ENCODE measurements around the gene EDIL3.
A peak's percentile ranks its signal among the peaks of the same experiment; 100 is the strongest.

EDIL3 gene

DNA sequence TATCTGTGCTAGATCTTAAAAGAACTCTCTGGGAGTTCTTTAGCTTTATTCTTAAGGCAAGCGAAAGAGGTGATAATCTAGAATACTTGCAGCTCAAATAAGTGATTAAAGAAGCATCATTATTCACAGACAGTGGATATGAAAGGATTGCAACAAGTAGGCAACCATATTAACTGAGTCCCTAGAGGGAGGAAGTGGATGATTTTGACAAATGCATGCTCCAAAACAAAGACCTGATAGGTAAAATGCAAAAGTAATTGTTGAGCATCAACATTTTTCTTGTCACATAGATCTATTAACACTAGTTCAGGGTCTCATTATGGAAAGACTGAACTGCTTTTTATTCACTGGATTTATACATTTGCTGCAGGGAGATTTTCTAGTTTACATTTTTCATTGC is 109.1 kb downstream of the EDIL3 start:
- no peak overlapping the region for H2AK5ac ChIP-seq (ENCODE audit: low read length, severe bottlenecking)
- H3K9ac ChIP-seq (ENCODE audit: low read length), result no peak overlapping the region
- no peaks in the 10 kb centered on the region for H3K9me3 ChIP-seq (ENCODE audit: control insufficient read depth, low read length)
- no peak overlapping the region for H3K23ac ChIP-seq (ENCODE audit: low read length in 2 of 2)
- no peak overlapping the region for H4K91ac ChIP-seq (ENCODE audit: low read length)
- no peak overlapping the region for H2BK120ac ChIP-seq (ENCODE audit: low read depth, low read length)
- H2BK15ac ChIP-seq (ENCODE audit: low read depth, poor library complexity, severe bottlenecking), result no peak overlapping the region
- H3K4me1 ChIP-seq (ENCODE audit: control insufficient read depth, insufficient read depth, low read depth, low read length), result no peaks in the 10 kb centered on the region
- H2BK5ac ChIP-seq (ENCODE audit: low read depth, low read length, poor library complexity, severe bottlenecking), result no peak overlapping the region
- H3K4me2 ChIP-seq (ENCODE audit: low read length, poor library complexity, severe bottlenecking), result no peak overlapping the region
- no peak overlapping the region for H2AFZ ChIP-seq (ENCODE audit: low read depth, low read length)
- no peak overlapping the region for H3K27ac ChIP-seq (ENCODE audit: low read length, poor library complexity, severe bottlenecking)
- no peak overlapping the region for H3K18ac ChIP-seq (ENCODE audit: low read depth in 1 of 2, low read length in 2 of 2)
- no peak overlapping the region for H3K14ac ChIP-seq (ENCODE audit: low read length in 2 of 2)
- no peak overlapping the region for H2BK12ac ChIP-seq (ENCODE audit: low read length in 2 of 2)
- 100% methylated on average over 1 of the region's 1 CpG for whole genome bisulfite sequencing
- H3K27me3 ChIP-seq (ENCODE audit: control insufficient read depth in 1 of 2, insufficient read depth in 1 of 2, low read length in 2 of 2), result no peaks in the 10 kb centered on the region
- H3K79me1 ChIP-seq (replicated peaks; ENCODE audit: low read length, poor library complexity, severe bottlenecking), result peaks cover 18% of the 10 kb centered on the region
- H3K36me3 ChIP-seq (ENCODE audit: control insufficient read depth in 1 of 2, insufficient read depth in 2 of 2, low read depth in 1 of 2, low read length in 2 of 2), result no peaks in the 10 kb centered on the region
- H3K4me3 ChIP-seq (ENCODE audit: insufficient read depth in 1 of 2, low read depth in 1 of 2, low read length in 2 of 2), result no peak overlapping the region
- no peak overlapping the region for H4K8ac ChIP-seq (ENCODE audit: low read length)
- H3K4ac ChIP-seq (ENCODE audit: low read depth in 1 of 2, low read length in 2 of 2), result no peak overlapping the region
- DNase-seq, result no peak

DNA sequence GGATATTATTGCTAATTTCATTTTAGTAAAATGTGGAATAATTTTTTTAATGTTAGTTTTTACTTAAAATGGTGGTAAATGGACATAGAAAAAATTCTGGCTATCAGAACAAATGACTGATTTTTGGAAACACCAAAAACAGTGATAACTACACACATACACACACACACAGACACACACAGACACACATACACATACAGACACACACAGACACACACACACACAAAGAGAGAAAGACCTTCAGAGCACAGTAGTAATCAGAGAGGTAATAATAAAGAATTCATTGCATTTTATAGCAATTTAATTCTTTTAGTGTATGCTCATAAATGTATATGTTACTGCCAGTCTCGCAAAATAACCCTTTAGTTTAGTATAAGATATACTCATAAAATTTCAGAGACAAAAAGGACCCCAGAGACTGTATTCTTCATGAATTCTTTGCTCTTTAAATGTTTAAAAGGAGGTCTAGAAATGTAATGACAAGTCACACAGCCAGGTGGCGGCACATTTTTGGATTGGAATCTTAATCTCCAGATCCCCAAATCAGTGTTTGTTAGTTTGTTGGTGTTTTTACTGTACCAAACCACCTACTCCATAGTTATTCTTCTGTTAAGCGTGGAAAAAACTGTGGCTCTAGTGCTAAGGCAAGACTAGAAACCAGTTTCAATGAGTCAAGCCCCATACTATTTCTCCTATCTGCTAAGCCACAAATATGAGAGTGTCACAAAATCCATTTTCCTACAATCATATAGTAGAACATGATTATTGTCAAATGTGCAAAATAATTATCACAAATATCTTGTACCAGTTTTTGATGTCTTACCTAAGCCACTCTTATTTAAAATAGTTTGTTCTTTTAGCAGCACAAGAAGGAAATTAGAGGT is 109.9 kb downstream of the EDIL3 start:
- Histone ChIP-seq H3K9ac (ENCODE audit: low read length) (no peak overlapping the region), H3K36me3 (ENCODE audit: control insufficient read depth in 1 of 2, insufficient read depth in 2 of 2, low read depth in 1 of 2, low read length in 2 of 2) (no peaks in the 10 kb centered on the region)

DNA sequence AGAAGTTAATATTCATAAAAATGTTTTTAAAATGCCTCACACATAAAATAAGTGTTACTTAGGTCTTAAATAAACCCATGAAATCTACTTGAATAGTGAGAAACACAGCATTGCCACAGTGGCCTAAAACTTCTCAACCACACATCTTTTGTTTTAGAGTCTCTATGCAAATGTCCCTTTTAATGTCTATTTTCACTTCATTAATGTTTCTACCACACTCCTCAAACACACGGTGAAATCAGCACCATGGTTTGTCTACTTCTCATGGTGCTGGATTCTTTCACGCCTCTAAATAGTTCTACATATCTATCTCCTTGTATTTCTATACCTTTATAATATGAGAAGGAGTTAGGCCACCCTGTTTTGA is 111.2 kb downstream of the EDIL3 start:
- Histone ChIP-seq H3K4me1 (ENCODE audit: control insufficient read depth, insufficient read depth, low read depth, low read length) (no peaks in the 10 kb centered on the region), H3K27ac (ENCODE audit: low read length, poor library complexity, severe bottlenecking) (no peak overlapping the region), H2BK15ac (ENCODE audit: low read depth, poor library complexity, severe bottlenecking) (no peak overlapping the region), H2AK5ac (ENCODE audit: low read length, severe bottlenecking) (no peak overlapping the region), H3K79me1 (replicated peaks; ENCODE audit: low read length, poor library complexity, severe bottlenecking) (peaks cover 10% of the 10 kb centered on the region), H3K14ac (ENCODE audit: low read length in 2 of 2) (no peak overlapping the region), H4K91ac (ENCODE audit: low read length) (no peak overlapping the region), H4K8ac (ENCODE audit: low read length) (no peak overlapping the region), H2BK12ac (ENCODE audit: low read length in 2 of 2) (no peak overlapping the region), H3K9ac (ENCODE audit: low read length) (no peak overlapping the region), H3K9me3 (ENCODE audit: control insufficient read depth, low read length) (no peaks in the 10 kb centered on the region), H3K4me2 (ENCODE audit: low read length, poor library complexity, severe bottlenecking) (no peak overlapping the region), H3K23ac (ENCODE audit: low read length in 2 of 2) (no peak overlapping the region), H3K36me3 (ENCODE audit: control insufficient read depth in 1 of 2, insufficient read depth in 2 of 2, low read depth in 1 of 2, low read length in 2 of 2) (no peaks in the 10 kb centered on the region), H3K4me3 (ENCODE audit: insufficient read depth in 1 of 2, low read depth in 1 of 2, low read length in 2 of 2) (no peak overlapping the region), H2BK120ac (ENCODE audit: low read depth, low read length) (no peak overlapping the region), H2BK5ac (ENCODE audit: low read depth, low read length, poor library complexity, severe bottlenecking) (no peak overlapping the region), H3K18ac (ENCODE audit: low read depth in 1 of 2, low read length in 2 of 2) (no peak overlapping the region), H3K27me3 (ENCODE audit: control insufficient read depth in 1 of 2, insufficient read depth in 1 of 2, low read length in 2 of 2) (no peaks in the 10 kb centered on the region), H3K4ac (ENCODE audit: low read depth in 1 of 2, low read length in 2 of 2) (no peak overlapping the region), H2AFZ (ENCODE audit: low read depth, low read length) (no peak overlapping the region)
- no peak for DNase-seq
- 67% methylated on average over 1 of the region's 2 CpGs for WGBS

More for the DNA sequence above, 109.9 kb downstream of the EDIL3 start:
- Histone ChIP-seq H2BK15ac (ENCODE audit: low read depth, poor library complexity, severe bottlenecking) (no peak overlapping the region), H3K4ac (ENCODE audit: low read depth in 1 of 2, low read length in 2 of 2) (no peak overlapping the region), H3K4me3 (ENCODE audit: insufficient read depth in 1 of 2, low read depth in 1 of 2, low read length in 2 of 2) (no peak overlapping the region), H3K4me1 (ENCODE audit: control insufficient read depth, insufficient read depth, low read depth, low read length) (no peaks in the 10 kb centered on the region), H4K91ac (ENCODE audit: low read length) (no peak overlapping the region), H3K4me2 (ENCODE audit: low read length, poor library complexity, severe bottlenecking) (no peak overlapping the region), H3K9me3 (ENCODE audit: control insufficient read depth, low read length) (no peaks in the 10 kb centered on the region), H3K18ac (ENCODE audit: low read depth in 1 of 2, low read length in 2 of 2) (no peak overlapping the region), H4K8ac (ENCODE audit: low read length) (no peak overlapping the region), H2BK12ac (ENCODE audit: low read length in 2 of 2) (no peak overlapping the region), H2BK5ac (ENCODE audit: low read depth, low read length, poor library complexity, severe bottlenecking) (no peak overlapping the region), H3K23ac (ENCODE audit: low read length in 2 of 2) (no peak overlapping the region), H3K27me3 (ENCODE audit: control insufficient read depth in 1 of 2, insufficient read depth in 1 of 2, low read length in 2 of 2) (no peaks in the 10 kb centered on the region), H3K14ac (ENCODE audit: low read length in 2 of 2) (no peak overlapping the region), H3K27ac (ENCODE audit: low read length, poor library complexity, severe bottlenecking) (no peak overlapping the region), H2AK5ac (ENCODE audit: low read length, severe bottlenecking) (no peak overlapping the region), H2AFZ (ENCODE audit: low read depth, low read length) (no peak overlapping the region), H2BK120ac (ENCODE audit: low read depth, low read length) (no peak overlapping the region), H3K79me1 (replicated peaks; ENCODE audit: low read length, poor library complexity, severe bottlenecking) (peaks cover 15% of the 10 kb centered on the region)
- DNase-seq, result peak; percentile 39
- WGBS, result 100% methylated on average over 1 of the region's 3 CpGs

DNA sequence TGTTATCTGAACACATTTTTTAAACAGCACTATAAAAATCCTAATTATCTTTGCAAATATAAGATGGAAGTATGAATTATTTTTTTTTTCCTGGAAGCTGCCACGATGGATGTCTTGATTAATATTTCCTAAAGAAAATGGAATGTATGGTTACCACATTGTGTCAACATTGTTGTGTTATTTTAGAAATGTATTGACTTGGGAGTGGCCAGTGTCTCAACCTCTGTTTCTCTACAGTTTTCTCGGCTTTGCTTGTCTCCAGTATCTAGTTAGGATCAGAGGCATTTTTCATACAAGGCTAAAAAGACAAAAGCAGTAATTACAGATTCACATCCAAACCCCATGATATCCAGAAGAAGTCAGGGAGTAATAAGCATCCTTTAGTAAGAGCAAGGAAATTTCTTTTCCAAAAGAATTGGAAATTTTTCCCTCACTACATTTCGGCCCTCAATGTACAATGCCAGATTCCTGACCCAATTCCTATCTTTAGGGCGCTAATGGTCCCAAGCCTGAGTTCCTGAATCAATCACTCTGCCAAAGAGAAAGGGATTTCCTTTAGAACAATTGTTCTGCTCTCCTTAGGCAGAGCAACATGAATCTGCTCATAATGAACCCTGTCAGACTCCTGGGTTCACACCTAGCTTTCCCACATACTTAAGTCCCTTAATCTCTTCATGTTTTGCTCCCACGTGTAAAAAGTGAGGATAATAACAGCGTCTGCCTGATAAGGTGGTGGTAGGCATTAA is 111.7 kb downstream of the EDIL3 start:
- H2BK120ac ChIP-seq (ENCODE audit: low read depth, low read length), result no peak overlapping the region
- H3K23ac ChIP-seq (ENCODE audit: low read length in 2 of 2), result no peak overlapping the region
- no peaks in the 10 kb centered on the region for H3K27me3 ChIP-seq (ENCODE audit: control insufficient read depth in 1 of 2, insufficient read depth in 1 of 2, low read length in 2 of 2)
- H3K4me3 ChIP-seq (ENCODE audit: insufficient read depth in 1 of 2, low read depth in 1 of 2, low read length in 2 of 2), result no peak overlapping the region
- WGBS, result 90% methylated on average over 3 of the region's 6 CpGs
- H3K9ac ChIP-seq (ENCODE audit: low read length), result no peak overlapping the region
- no peak overlapping the region for H3K4me2 ChIP-seq (ENCODE audit: low read length, poor library complexity, severe bottlenecking)
- H3K9me3 ChIP-seq (ENCODE audit: control insufficient read depth, low read length), result no peaks in the 10 kb centered on the region
- no peak overlapping the region for H2BK5ac ChIP-seq (ENCODE audit: low read depth, low read length, poor library complexity, severe bottlenecking)
- H2BK12ac ChIP-seq (ENCODE audit: low read length in 2 of 2), result no peak overlapping the region
- H3K14ac ChIP-seq (ENCODE audit: low read length in 2 of 2), result no peak overlapping the region
- no peak overlapping the region for H2AFZ ChIP-seq (ENCODE audit: low read depth, low read length)
- H3K36me3 ChIP-seq (ENCODE audit: control insufficient read depth in 1 of 2, insufficient read depth in 2 of 2, low read depth in 1 of 2, low read length in 2 of 2), result no peaks in the 10 kb centered on the region
- H3K79me1 ChIP-seq (replicated peaks; ENCODE audit: low read length, poor library complexity, severe bottlenecking), result peaks cover 10% of the 10 kb centered on the region
- no peak overlapping the region for H2BK15ac ChIP-seq (ENCODE audit: low read depth, poor library complexity, severe bottlenecking)
- H4K8ac ChIP-seq (ENCODE audit: low read length), result no peak overlapping the region
- no peaks in the 10 kb centered on the region for H3K4me1 ChIP-seq (ENCODE audit: control insufficient read depth, insufficient read depth, low read depth, low read length)
- H4K91ac ChIP-seq (ENCODE audit: low read length), result no peak overlapping the region
- DNase-seq, result no peak
- no peak overlapping the region for H3K27ac ChIP-seq (ENCODE audit: low read length, poor library complexity, severe bottlenecking)
- H2AK5ac ChIP-seq (ENCODE audit: low read length, severe bottlenecking), result no peak overlapping the region
- H3K18ac ChIP-seq (ENCODE audit: low read depth in 1 of 2, low read length in 2 of 2), result peak overlapping the region in 1 of 2 experiments; percentile 14
- no peak overlapping the region for H3K4ac ChIP-seq (ENCODE audit: low read depth in 1 of 2, low read length in 2 of 2)
